ENCODE results near the gene COG5.

The COG5 gene

GRCh38 chr7:107387573-107388219 lies 176.0 kb downstream of the COG5 start:
- DNase-seq, result no peak

GRCh38 chr7:107387128-107387527 lies 176.6 kb downstream of the COG5 start:
- no peak for DNase-seq

GRCh38 chr7:107386548-107387102 lies 177.1 kb downstream of the COG5 start:
- no peak for DNase-seq

- DNase-seq, result no peak
Observed at GRCh38 chr7:107384025-107384424, 179.7 kb downstream of the COG5 start.

- no peak for DNase-seq
Observed at GRCh38 chr7:107383203-107383602, 180.5 kb downstream of the COG5 start.

GRCh38 chr7:107381453-107381852 lies 182.3 kb downstream of the COG5 start:
- no peak for DNase-seq

- DNase-seq, result no peak
Observed at GRCh38 chr7:107373354-107373753, 190.4 kb downstream of the COG5 start.

GRCh38 chr7:107372298-107372697 lies 191.4 kb downstream of the COG5 start:
- no peak for DNase-seq

- DNase-seq, result no peak
Observed at GRCh38 chr7:107370816-107371215, 192.9 kb downstream of the COG5 start.

GRCh38 chr7:107364787-107365186 lies 198.9 kb downstream of the COG5 start:
- DNase-seq, result no peak

GRCh38 chr7:107359520-107360316 lies 204.0 kb downstream of the COG5 start:
- no peak for DNase-seq

GRCh38 chr7:107355616-107356015 lies 208.1 kb downstream of the COG5 start:
- DNase-seq, result no peak

- no peak for DNase-seq
Observed at GRCh38 chr7:107354640-107355039, 209.1 kb downstream of the COG5 start.

GRCh38 chr7:107353701-107354100 lies 210.0 kb downstream of the COG5 start:
- DNase-seq, result no peak

- no peak for DNase-seq
Observed at GRCh38 chr7:107345898-107346297, 217.8 kb downstream of the COG5 start.

GRCh38 chr7:107344799-107345198 lies 218.9 kb downstream of the COG5 start:
- DNase-seq, result no peak

- no peak for DNase-seq
Observed at GRCh38 chr7:107344286-107344685, 219.4 kb downstream of the COG5 start.

GRCh38 chr7:107338080-107338479 lies 225.6 kb downstream of the COG5 start:
- DNase-seq, result no peak

GRCh38 chr7:107332488-107333269 lies 231.0 kb downstream of the COG5 start:
- no peak for DNase-seq

- no peak for DNase-seq
Observed at GRCh38 chr7:107330478-107330877, 233.2 kb downstream of the COG5 start.

- no peak for DNase-seq
Observed at GRCh38 chr7:107327986-107328569, 235.6 kb downstream of the COG5 start.

GRCh38 chr7:107326061-107326460 lies 237.7 kb downstream of the COG5 start:
- DNase-seq, result no peak

- DNase-seq, result no peak
Observed at GRCh38 chr7:107322015-107322414, 241.7 kb downstream of the COG5 start.

All from cortex of kidney (tissue), 1 donor.